AG04450 (cell line): Measurements from ENCODE around the gene HEATR9. TPM values are rescaled to one million over a fixed set of nuclear protein-coding genes. Genes with fewer than 3 reads are reported as not detected.

Source experiments
- CTCF ChIA-PET: fragments of 300-600, 350-600 bp; formaldehyde crosslinking; extraction: SDS; loops from one replicate; lab custom pipeline; 2022; ENCODE audit warnings: antibody characterized with exemption, inconsistent platforms; lab: Charles Lee
- POLR2A ChIA-PET: fragments of 350-600 bp; formaldehyde crosslinking; extraction: SDS; loops from one replicate; lab custom pipeline; 2021; ENCODE audit warnings: antibody characterized with exemption, inconsistent platforms; lab: Yijun Ruan, JAX
- DNase-seq: peaks from one replicate; pipeline ENCODE4 v3.0.0-alpha.2; 2011; ENCODE audit warnings: low read depth, low spot score
- H3K27ac ChIP-seq: one replicate; pipeline ENCODE4 v1.5.1; 2012; ENCODE audit warnings: low read depth, low read length, control low read depth
- H3K27me3 ChIP-seq: one replicate; pipeline ENCODE4 v1.6.0; 2012; ENCODE audit warnings: low read length; ENCODE audit not compliant: control insufficient read depth, insufficient read depth
- H3K4me3 ChIP-seq: 2 replicates; pipeline ENCODE4 v1.5.1; 2011; ENCODE audit warnings: mild to moderate bottlenecking, low read depth, low read length, control low read depth
- H3K9me3 ChIP-seq: 2 replicates; pipeline ENCODE4 v1.5.1; 2012; ENCODE audit warnings: low read length; ENCODE audit not compliant: control insufficient read depth, insufficient read depth
- polyA plus RNA-seq: library from polyadenylated mRNA; depleted of rRNA; stranded (reverse); fragments of >200 nt; gene quantifications from 2 replicates; pipeline ENCODE4 v1.2.3, GENCODE V29; 2011
- TF ChIP-seq, protein P1 (sequence below): IDR thresholded peaks from 2 replicates; pipeline ENCODE4 v1.5.1; 2011; ENCODE audit warnings: low read depth, low read length, control low read depth, inconsistent platforms

The HEATR9 gene
- polyA plus RNA-seq, 1 experiment: not detected

- Histone ChIP-seq H3K27ac (no peak overlapping the region), H3K4me3 (no peak overlapping the region), H3K9me3 (no peaks in the 10 kb centered on the region), H3K27me3 (no peaks in the 10 kb centered on the region)
- no peak for DNase-seq
- TF ChIP-seq, protein P1, sequence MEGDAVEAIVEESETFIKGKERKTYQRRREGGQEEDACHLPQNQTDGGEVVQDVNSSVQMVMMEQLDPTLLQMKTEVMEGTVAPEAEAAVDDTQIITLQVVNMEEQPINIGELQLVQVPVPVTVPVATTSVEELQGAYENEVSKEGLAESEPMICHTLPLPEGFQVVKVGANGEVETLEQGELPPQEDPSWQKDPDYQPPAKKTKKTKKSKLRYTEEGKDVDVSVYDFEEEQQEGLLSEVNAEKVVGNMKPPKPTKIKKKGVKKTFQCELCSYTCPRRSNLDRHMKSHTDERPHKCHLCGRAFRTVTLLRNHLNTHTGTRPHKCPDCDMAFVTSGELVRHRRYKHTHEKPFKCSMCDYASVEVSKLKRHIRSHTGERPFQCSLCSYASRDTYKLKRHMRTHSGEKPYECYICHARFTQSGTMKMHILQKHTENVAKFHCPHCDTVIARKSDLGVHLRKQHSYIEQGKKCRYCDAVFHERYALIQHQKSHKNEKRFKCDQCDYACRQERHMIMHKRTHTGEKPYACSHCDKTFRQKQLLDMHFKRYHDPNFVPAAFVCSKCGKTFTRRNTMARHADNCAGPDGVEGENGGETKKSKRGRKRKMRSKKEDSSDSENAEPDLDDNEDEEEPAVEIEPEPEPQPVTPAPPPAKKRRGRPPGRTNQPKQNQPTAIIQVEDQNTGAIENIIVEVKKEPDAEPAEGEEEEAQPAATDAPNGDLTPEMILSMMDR: no peak
- POLR2A ChIA-PET: no interaction called here
- CTCF ChIA-PET: interaction anchor here (0.6 to 1.2 kb wide), 2 partner anchors 17 to 96 kb away, joined by 3 to 5 read pairs; no protein-coding TSS in a partner anchor
Observed at GRCh38 chr17:35865412-35866340, 3.0 kb downstream of the HEATR9 start.

GRCh38 chr17:35864853-35865252, 3.8 kb downstream of the HEATR9 start:
- Histone ChIP-seq H3K9me3 (no peaks in the 10 kb centered on the region), H3K4me3 (no peak overlapping the region), H3K27ac (no peak overlapping the region), H3K27me3 (no peaks in the 10 kb centered on the region)
- TF ChIP-seq, protein P1: no peak
- no peak for DNase-seq
- ChIA-PET POLR2A (no interaction called here), CTCF (interaction anchor here (1.1 kb wide), 1 partner anchor 16 kb away, joined by 4 read pairs; no protein-coding TSS in a partner anchor)

DNA sequence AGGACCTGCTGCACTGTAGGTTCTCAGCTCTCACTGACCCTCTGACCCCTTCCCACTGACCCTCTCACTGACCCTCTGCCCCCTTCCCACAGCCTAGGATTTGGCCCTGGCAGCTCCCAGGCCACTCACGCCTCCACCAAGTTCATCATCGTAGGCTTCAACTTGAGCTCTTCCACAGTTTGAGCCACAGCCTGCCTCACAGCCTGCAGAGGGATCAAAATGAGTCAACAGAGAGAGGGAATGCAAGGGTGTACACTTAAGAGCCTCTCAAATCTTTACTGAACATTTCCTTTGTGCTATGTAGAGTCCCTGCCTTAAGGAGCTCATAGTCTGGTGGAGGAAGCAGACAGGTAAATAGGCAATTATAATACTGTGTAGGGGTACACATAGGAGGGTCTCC, 12.1 kb downstream of the HEATR9 start:
- no peak for DNase-seq
- ChIA-PET POLR2A (no interaction called here), CTCF (no interaction called here)
- TF ChIP-seq, protein P1: no peak
- Histone ChIP-seq H3K9me3 (no peaks in the 10 kb centered on the region), H3K27ac (no peak overlapping the region), H3K4me3 (no peak overlapping the region), H3K27me3 (no peaks in the 10 kb centered on the region)

DNA sequence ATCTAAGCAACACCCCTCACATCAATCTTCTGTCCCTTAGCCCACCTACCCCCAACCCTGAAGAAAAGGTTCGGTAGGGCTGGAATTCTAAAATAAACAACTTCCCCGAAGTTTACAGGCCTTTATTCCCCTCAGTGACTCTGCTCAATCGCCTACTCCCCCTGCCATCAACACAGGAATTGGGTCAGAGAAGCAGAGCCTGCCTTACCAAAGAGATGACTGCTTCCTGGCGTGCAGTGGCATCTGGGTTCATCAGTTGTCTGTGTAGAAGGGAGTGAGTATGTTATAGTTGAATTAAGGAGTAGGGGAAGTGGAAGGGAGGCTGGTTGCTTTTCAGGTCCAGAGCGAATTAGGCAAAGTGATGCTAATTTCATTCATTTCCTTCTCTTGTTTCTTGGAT, 12.7 kb downstream of the HEATR9 start:
- TF ChIP-seq, protein P1: no peak
- Histone ChIP-seq H3K4me3 (no peak overlapping the region), H3K27me3 (no peaks in the 10 kb centered on the region), H3K9me3 (no peaks in the 10 kb centered on the region), H3K27ac (no peak overlapping the region)
- ChIA-PET POLR2A (no interaction called here), CTCF (no interaction called here)
- DNase-seq: no peak
